CD14-positive monocyte (primary cell): Measurements from ENCODE around the gene ZNF652. TPM values are rescaled to one million over a fixed set of nuclear protein-coding genes. Genes with fewer than 3 reads are reported as not detected.

Source experiments
- DNase-seq, 3 donors: peaks; one replicate each; pipeline ENCODE4 v3.0.0-alpha.2; 2011 to 2022
- H2AFZ ChIP-seq: 2 replicates; pipeline ENCODE4 v1.6.0; 2012; ENCODE audit warnings: mild to moderate bottlenecking, low read depth, low read length, inconsistent platforms; ENCODE audit not compliant: insufficient read depth, poor library complexity, severe bottlenecking
- H3K27ac ChIP-seq, 2 donors: 1 replicate in 1 of 2; 2 replicates in 1 of 2; pipeline ENCODE4 v1.5.1; 2012 to 2013; ENCODE audit warnings: low read length in 2 of 2, control low read depth in 1 of 2, inconsistent platforms in 1 of 2, low read depth in 1 of 2, mild to moderate bottlenecking in 1 of 2
- H3K27me3 ChIP-seq, 2 donors: one replicate each; pipeline versions ENCODE4 v1.6.0 to v1.6.1; 2011 to 2013; ENCODE audit warnings: low read length in 2 of 2; ENCODE audit not compliant: control insufficient read depth in 2 of 2, insufficient read depth in 2 of 2
- H3K36me3 ChIP-seq, 2 donors: replicated peaks in 1 of 2; 1 replicate in 1 of 2; 2 replicates in 1 of 2; pipeline versions ENCODE4 v1.5.1 to v1.6.1; 2012 to 2013; ENCODE audit warnings: low read length in 2 of 2, control low read depth in 1 of 2, inconsistent platforms in 1 of 2, mild to moderate bottlenecking in 1 of 2; ENCODE audit not compliant: insufficient read depth in 2 of 2, control insufficient read depth in 1 of 2
- H3K4me1 ChIP-seq, 2 donors: 1 replicate in 1 of 2; 2 replicates in 1 of 2; pipeline versions ENCODE4 v1.5.1 to v1.6.1; 2012 to 2013; ENCODE audit warnings: low read length in 2 of 2, control low read depth in 1 of 2, inconsistent platforms in 1 of 2, mild to moderate bottlenecking in 1 of 2, moderate library complexity in 1 of 2; ENCODE audit not compliant: insufficient read depth in 2 of 2, control insufficient read depth in 1 of 2
- H3K4me2 ChIP-seq: replicated peaks from 2 replicates; pipeline ENCODE3; 2012; ENCODE audit warnings: low read length, moderate library complexity, mild to moderate bottlenecking; ENCODE audit not compliant: poor library complexity, severe bottlenecking; ENCODE audit errors: extremely low read depth
- H3K4me3 ChIP-seq, 3 experiments: fragments of 200-600 bp in 1 of 3; sonication (generic) in 1 of 3; replicated peaks in 1 of 3; 1 replicate in 2 of 3; 2 replicates in 1 of 3; pipeline ENCODE4 v1.5.1; 2011 to 2013; ENCODE audit warnings: low read length in 3 of 3, mild to moderate bottlenecking in 3 of 3, control low read depth in 2 of 3, low read depth in 2 of 3, inconsistent platforms in 1 of 3, moderate library complexity in 1 of 3
- H3K79me2 ChIP-seq: 2 replicates; pipeline ENCODE4 v1.6.0; 2012; ENCODE audit warnings: mild to moderate bottlenecking, control low read depth, inconsistent platforms, low read length, moderate library complexity; ENCODE audit not compliant: insufficient read depth
- H3K9ac ChIP-seq: 2 replicates; pipeline ENCODE4 v1.6.0; 2017; ENCODE audit warnings: low read length, mild to moderate bottlenecking; ENCODE audit not compliant: insufficient read depth, poor library complexity, severe bottlenecking
- H3K9me3 ChIP-seq, 2 donors: replicated peaks in 1 of 2; 1 replicate in 1 of 2; 2 replicates in 1 of 2; pipeline versions ENCODE4 v1.5.1 to v1.6.1; 2012 to 2013; ENCODE audit warnings: low read length in 2 of 2, control low read depth in 1 of 2; ENCODE audit not compliant: control insufficient read depth in 1 of 2, insufficient read depth in 1 of 2
- H4K20me1 ChIP-seq: 2 replicates; pipeline ENCODE4 v1.6.0; 2012; ENCODE audit warnings: mild to moderate bottlenecking, low read length, control low read depth, moderate library complexity; ENCODE audit not compliant: insufficient read depth
- H3K27ac Mint-ChIP-seq, 7 donors: one replicate each; pipeline ENCODE4 v1.8.0; 2020; ENCODE audit warnings: mild to moderate bottlenecking in 7 of 7, mixed read lengths in 7 of 7, moderate library complexity in 6 of 7, inconsistent platforms in 2 of 7
- H3K27me3 Mint-ChIP-seq, 3 donors: one replicate each; pipeline ENCODE4 v1.8.0; 2021 to 2022; ENCODE audit warnings: low read depth in 3 of 3, mild to moderate bottlenecking in 3 of 3, mixed read lengths in 3 of 3, moderate library complexity in 3 of 3, inconsistent platforms in 1 of 3
- H3K36me3 Mint-ChIP-seq, 2 donors: one replicate each; pipeline ENCODE4 v1.8.0; 2020; ENCODE audit warnings: mixed read lengths in 2 of 2, inconsistent platforms in 1 of 2, mild to moderate bottlenecking in 1 of 2
- H3K4me1 Mint-ChIP-seq: one replicate; pipeline ENCODE4 v1.8.0; 2020; ENCODE audit warnings: mild to moderate bottlenecking, mixed read lengths
- H3K4me3 Mint-ChIP-seq, 2 donors: one replicate each; pipeline ENCODE4 v1.8.0; 2020; ENCODE audit warnings: mild to moderate bottlenecking in 2 of 2, mixed read lengths in 2 of 2, moderate library complexity in 1 of 2
- H3K9me3 Mint-ChIP-seq, 7 donors: one replicate each; pipeline ENCODE4 v1.8.0; 2020 to 2022; ENCODE audit warnings: mixed read lengths in 7 of 7, mild to moderate bottlenecking in 6 of 7, moderate library complexity in 6 of 7, inconsistent platforms in 2 of 7
- CTCF ChIP-seq: fragments of 200-600 bp; IDR thresholded peaks from one replicate; pipeline ENCODE4 v1.8.0; 2022; ENCODE audit warnings: antibody characterized with exemption, mild to moderate bottlenecking
- WGBS: methylation state at CpG from one replicate; pipeline ENCODE4 v1.1.5; 2013; ENCODE audit warnings: missing lambda C conversion rate; ENCODE audit not compliant: insufficient coverage; 5-methylcytosine and 5-hydroxymethylcytosine counted together
- intact Hi-C, 2 donors: fragments of 100-400 bp; cut with micrococcal nuclease; formaldehyde crosslinking; loops; one replicate each; pipeline versions ENCODE4 v1.15.0 to v1.15.1; 2023
- polyA plus RNA-seq, 3 donors: library from polyadenylated mRNA; depleted of rRNA in 1 of 3; unstranded in 2 of 3; stranded (reverse) in 1 of 3; fragments of 300-500 nt in 2 of 3; fragments of >200 nt in 1 of 3; fragmentation: Illumina TruSeq in 2 of 3; gene quantifications; 1 replicate in 2 of 3; 2 replicates in 1 of 3; pipeline ENCODE4 v1.2.3, GENCODE V29; 2012 to 2021

Gene ZNF652
- polyA plus RNA-seq, 3 donors: 16.9 to 19.8 (median 18.8) TPM

DNA sequence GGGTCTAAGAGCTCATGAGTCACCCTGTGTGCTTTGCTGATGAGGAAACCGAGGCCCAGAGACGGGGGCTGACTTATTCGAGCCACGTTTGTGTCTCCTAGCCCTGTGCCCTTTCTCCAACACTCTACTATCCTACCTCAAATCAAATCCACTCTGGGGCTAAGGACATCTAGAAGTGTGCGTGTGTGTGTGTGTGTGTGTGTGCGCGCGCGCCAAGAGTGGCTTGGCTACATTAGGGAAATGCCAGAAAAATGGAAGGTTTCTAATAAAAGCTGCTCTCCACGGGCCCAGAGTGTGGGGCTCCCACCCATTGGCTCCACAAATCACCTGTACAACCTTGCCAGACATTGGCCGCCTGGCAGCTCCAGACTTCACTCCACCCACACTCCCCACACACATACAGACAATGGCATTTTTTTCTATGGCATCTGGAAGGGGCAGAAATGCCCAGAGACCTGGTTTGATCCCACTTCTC, 101.2 kb downstream of the ZNF652 start:
- intact Hi-C loops: loop anchor here in 1 of 2 donors (1.0 kb wide), 1 partner anchor 9 kb away; no protein-coding TSS in a partner anchor

More for the DNA sequence above, 101.2 kb downstream of the ZNF652 start:
- peaks cover 0 to 8% (median 7%) of the 10 kb centered on the region in 3 donors for H3K27me3 Mint-ChIP-seq
- Histone ChIP-seq H3K9me3 (no peaks in the 10 kb centered on the region), H3K36me3 (no peaks in the 10 kb centered on the region), H3K27ac (peak overlapping the region; percentile 78 to 89), H4K20me1 (no peaks in the 10 kb centered on the region), H3K79me2 (no peaks in the 10 kb centered on the region), H3K9ac (peak overlapping the region; percentile 83), H3K27me3 (no peaks in the 10 kb centered on the region), H3K4me2 (peak overlapping the region; percentile 82), H2AFZ (peak overlapping the region; percentile 87), H3K4me3 (peak overlapping the region; percentile 57 to 75 (median 66)), H3K4me1 (peaks cover 16 to 20% of the 10 kb centered on the region in 2 donors)
- TF ChIP-seq CTCF: no peak
- H3K27ac Mint-ChIP-seq: peak overlapping the region; percentile 84 to 97 (median 93)
- H3K4me3 Mint-ChIP-seq: peak overlapping the region; percentile 84 to 89
- H3K9me3 Mint-ChIP-seq: peaks cover 0 to 1% (median 0%) of the 10 kb centered on the region in 7 donors
- peaks cover 19% of the 10 kb centered on the region for H3K4me1 Mint-ChIP-seq
- WGBS: 29% methylated on average over 3 of the region's 11 CpGs
- DNase-seq: peak in 1 of 3 donors; percentile 96
- H3K36me3 Mint-ChIP-seq: no peaks in the 10 kb centered on the region
